ENCODE data around the gene ACOX3.
"Not testable (repeated sequence)": the region's sequence is repeated elsewhere in the genome, so short reads cannot be mapped to it uniquely, and the experiment has no call there.

Gene ACOX3

GRCh38 chr4:8403976-8404375, 36.5 kb downstream of the ACOX3 start:
- no peak for DNase-seq

DNA sequence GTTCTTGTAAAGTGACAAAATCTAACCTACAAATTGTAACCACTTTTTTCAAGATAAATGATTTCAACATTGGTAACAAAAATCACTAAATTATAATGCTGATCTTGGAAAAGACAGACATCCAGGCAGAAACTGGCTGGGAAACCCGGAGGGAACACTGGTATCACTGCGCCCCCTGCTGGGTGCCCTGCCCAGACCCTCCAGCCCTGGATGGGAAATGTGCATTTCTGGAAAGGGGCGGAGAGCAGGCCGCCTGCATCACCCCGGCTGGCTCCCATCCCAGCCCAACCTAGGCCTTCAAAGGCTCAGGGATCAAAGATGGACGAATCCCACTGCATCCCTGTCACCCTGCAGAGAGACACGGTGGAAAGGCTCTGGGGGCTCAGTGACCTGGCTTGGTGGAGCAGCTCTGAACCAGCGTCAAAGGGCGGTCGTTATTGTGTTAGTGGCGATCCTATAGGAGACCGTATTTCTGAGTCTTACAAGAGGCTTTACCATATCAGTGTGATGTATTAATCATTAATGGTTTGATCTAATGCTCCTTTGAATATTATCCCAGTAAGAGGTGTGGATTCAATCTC, 37.3 kb downstream of the ACOX3 start:
- DNase-seq: peak; percentile 31

DNA sequence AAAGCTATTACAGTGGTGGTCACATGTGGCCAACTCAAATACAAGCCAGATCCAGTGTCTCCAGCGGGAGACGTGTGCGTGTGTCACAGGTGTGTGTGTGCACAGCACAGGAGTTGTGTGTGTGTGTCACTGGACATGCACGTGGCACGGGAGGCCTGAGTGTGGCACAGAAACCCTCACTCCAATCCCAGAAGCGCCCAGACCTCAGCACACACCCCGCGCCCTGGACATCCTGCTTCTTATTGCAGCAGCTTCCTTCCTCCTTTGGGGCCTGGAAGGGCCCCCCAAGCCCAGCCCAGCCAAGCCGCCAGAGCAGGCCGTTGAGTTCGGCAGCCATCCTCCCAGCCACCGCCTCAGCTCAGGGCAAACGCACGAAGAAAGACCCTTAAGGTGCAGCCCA, 37.9 kb downstream of the ACOX3 start:
- DNase-seq: no peak

DNA sequence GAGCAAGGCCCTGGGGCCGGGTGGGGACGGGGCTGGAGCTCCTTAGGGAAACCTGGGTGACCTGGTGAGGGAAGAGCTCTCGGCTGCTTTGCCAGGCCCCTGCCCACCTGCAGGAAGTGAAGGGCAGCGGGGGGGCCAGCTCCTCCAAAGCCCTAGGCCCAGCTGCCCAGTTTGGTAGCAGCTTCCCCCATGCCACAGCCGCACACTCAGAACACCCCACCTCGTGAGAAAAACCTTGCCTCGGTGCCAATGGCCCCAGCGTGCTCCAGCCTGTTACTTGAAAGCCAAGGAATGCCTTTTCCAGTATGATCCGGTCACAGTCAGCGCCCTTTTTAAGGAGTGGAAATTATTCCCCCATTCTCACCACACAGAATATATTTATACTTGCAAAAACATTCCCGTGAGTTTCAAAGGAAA, 38.3 kb downstream of the ACOX3 start:
- no peak for DNase-seq

DNA sequence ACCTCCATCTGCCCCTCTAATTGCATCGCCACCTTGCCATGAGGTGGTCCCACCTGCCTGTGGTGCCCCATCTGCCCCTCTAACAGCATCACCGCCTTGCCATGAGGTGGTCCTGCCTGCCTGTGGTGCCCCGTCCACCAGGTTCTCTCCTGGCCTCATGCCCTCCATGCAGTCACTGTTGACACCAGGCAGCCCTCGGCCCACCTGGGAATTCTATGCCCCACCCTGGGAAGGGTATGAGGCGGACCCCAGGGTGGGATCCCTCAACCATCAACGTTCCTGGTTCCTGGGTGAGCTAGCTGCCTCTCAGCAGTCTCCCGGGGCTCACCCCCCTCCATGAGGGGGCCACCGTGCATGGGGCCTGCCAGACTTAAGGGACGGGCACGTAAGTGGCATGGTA, 38.9 kb downstream of the ACOX3 start:
- DNase-seq: no peak

DNA sequence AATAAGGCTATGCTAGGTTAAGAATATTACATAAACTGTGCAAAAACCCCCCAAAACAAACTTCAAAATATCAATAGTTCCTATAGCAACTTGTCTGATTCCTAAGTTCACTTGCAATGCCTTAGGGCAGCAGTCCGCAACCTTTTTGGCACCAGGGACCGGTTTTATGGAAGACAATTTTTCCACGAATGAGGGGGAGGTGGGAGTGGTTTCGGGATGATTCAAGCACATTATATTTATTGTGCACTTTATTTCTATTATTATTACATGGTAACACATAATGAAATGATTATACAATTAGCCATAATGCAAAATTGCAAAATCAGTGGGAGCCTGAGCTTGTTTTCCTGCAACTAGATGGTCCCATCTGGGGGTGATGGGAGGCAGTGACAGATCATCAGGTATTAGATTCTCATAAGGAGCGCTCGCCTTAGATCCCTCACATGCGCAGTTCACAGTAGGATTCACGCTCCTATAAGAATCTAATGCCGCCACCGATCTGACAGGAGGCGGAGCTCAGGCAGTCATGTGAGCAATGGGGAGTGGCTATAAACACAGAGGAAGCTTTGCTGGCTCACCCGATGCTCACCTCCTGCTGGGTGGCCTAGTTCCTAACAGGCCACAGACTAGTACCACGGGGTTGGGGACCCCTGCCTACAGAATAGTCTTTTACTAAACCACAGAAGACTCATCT, 39.7 kb downstream of the ACOX3 start:
- DNase-seq: no peak

DNA sequence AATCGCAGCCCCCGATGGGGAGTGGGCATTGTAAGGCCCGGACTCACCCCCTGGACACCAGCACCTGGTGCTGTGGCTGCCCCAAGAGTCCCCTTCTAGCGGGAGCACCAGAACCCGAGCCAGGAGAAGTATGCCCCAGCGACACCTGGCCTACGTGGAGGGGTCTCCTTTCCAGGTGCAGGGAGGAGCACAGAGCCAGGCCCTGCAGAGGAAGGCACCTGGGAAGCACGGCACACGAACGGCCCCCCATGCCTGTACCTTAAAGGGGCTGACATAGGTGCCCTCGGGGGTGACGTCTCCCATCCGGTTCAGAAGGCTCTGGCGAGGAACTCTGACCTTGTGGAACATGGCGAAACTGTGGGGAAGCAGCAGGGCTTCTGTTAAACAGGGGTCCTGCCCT, 41.2 kb downstream of the ACOX3 start:
- no peak for DNase-seq

DNA sequence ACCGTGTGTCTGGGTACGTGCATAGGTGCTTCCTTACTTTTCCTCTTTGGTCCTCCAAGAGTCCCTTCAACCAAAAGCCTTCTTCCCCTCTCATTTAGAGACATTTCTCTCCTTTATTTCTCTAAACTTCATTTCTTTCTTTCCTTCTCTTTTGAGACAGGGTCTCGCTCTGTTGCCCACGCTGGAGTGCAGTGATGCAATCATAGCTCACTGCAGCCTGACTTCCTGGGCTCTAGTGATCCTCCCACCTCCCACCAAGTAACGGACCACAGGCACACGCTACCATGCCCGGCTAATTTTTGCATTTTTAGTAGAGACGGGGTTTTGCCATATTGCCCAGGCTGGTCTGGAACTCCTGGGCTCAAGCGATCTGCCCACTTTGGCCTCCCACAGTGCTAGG, 42.2 kb downstream of the ACOX3 start:
- no peak for DNase-seq

GRCh38 chr4:8396762-8397406, 43.6 kb downstream of the ACOX3 start:
- no peak for DNase-seq

DNA sequence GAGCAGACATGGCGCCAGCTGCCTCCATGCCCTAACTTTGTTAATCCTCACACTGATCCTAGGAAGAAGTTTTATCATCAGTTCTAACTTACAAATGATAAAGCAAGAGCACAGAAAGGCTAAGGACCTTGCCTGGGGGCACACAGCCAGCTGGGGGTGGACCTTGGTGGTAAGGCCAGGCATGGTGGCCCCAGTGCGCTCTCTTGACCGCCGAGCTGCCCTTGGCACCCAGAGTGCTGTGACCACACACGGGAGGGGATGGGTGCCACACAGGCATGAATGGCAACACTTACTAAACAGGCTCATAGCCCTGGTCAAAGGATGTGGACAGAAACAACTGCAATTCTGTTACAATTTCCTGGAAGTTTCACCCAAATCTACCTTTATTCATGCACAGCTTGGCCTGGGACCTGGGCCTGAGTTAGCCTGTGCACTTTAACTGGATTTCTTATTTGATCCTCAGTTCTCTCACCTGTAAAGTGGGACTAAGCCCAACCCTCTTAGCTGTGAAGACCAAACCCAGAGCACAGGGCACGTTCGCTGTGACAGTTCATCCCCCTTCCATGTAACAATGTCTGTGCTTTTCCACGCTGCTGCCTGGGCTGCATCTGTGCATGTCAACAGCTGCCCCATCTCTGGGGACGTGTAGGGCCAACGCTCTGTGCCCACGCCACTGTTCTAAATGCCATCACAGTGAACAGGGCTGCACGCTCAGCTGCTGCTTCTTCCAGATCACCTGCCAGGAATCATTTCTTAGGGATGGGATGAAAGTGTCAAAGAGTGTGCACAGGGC, 44.8 kb downstream of the ACOX3 start:
- no peak for DNase-seq

- no peak for DNase-seq
Observed at GRCh38 chr4:8394806-8395205, 45.7 kb downstream of the ACOX3 start.

GRCh38 chr4:8394061-8394519, 46.4 kb downstream of the ACOX3 start:
- DNase-seq: no peak

DNA sequence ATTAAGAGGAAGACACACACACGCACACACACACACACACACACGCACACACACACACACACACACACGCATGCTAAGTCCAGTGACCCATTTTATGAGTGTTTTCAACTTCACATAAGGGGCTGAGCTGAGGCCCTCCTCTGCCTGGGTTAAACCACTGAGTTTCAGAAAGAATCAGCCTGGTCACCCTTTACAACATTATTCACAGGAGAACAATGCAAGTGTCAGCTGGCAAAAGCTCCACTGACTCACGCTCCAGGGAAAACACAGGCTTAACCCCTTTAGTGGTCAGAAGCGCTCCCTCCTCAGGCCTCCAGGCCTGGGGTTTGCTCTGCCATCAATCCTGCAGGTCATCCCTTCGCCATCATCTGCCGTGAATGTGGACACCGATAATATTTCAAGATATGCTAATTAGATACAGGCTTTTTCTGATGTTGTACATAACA, 46.9 kb downstream of the ACOX3 start:
- no peak for DNase-seq

DNA sequence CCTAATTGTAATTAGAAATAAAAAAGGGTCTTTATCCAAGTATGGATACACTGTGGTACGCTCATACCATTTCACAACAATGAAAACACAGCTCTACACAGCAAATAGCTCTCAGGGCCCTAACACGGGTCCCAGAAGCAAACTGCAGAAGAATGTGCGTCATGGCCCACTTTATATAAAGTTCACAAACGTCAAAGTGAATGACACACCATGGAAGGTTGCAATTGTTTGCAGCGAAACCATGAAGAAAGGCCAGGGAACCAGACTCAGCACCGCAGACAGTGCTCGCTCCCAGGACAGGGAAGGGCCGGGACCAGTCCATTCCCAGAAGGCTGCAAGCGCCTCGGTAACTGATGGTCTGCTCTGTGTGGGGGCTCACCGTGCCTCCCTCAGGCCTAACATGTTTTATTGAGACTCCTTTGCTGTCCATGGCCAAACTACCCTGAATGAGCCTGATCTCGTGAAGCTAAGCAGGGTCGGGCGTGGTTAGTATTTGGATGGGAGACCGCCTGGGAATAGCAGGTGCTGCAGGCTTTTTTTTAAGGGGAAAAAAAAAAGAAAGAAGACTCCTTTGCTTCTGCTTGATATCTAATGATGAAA, 47.8 kb downstream of the ACOX3 start:
- no peak for DNase-seq

DNA sequence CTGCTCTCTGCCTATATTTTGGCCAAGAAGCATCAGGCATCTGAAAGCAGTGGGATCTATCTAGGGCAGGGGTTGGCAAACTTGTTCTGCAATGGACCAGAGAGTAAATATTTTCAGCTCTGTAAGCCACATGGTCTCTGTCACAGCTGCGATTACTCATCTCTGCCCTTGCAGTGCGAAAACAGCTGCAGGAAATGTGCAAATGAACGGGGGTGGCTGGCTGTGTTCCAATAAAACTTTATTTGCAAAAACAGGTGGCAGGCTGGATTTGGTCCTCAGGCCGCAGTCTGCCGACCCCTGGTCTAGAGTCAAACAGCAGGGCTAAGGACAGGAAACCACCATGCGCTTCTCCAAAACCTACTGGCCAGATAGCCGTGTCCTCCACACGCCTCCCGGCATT, 48.6 kb downstream of the ACOX3 start:
- no peak for DNase-seq

GRCh38 chr4:8391071-8391470, 49.5 kb downstream of the ACOX3 start:
- no peak for DNase-seq

- no peak for DNase-seq
Observed at GRCh38 chr4:8390577-8390976, 49.9 kb downstream of the ACOX3 start.

GRCh38 chr4:8388528-8388870, 52.0 kb downstream of the ACOX3 start:
- no peak for DNase-seq

DNA sequence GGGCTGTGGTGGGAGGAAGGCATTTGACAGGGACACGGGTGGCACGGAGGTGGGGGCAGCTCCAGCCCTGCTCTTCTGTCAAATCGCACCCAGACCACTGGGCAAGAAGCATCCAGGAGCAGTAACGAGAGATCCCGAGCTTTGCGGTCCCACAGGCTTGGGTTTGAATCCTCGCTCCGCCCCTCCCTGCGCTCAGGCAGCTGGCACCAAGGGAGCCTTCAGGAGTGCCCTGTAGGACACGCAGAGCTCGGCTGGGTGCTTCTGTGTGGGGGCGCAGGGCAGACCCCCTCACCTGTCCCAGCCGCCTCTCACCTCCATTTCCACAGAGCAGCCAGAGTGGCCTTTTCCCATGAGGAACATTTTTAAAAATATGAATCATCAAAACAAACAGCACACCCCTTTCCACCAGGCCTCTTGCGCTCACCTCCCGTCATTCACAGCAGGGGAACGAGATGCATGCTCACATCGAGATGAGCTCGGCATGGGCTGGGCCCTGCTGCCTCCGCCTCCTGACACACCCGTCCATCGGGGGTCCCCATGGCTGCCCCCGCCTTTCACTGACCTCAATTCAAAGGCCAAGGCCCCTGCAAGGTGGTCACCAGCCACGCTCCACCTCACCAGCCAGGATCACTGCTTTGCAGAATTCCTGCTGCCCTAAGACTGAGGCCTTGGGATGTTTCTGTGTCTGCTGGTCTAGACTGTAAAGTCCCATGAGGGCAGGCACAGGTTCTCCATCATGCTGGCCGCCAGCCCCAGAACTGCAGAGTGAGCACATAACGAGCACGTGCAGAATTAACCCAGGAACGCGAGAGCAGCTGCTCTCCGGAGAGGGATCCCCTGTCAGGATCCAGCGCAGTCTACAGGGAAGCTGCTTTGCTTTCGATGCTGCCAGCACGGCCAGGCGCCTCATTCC, 52.7 kb downstream of the ACOX3 start:
- no peak for DNase-seq

DNA sequence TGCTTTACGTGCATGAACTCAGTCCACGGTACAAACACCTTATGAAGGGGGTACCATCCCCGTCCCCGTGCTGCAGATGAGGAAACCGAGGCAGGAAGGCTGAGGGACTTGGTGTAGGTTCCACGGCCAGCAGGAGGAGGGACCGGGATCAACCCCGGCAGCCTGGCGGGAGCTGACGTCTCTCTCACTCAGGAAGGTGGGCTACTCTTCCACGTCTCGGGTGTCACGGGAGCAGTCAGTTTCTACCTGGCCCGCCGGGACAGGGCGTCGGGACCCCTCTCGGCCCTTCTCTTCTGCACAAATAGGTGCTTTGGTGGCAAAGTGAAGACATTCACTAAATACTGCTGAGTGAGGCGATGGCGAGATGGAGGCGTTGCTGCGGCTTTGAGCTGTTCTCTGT, 53.3 kb downstream of the ACOX3 start:
- DNase-seq: no peak

GRCh38 chr4:8386731-8387130, 53.8 kb downstream of the ACOX3 start:
- no peak for DNase-seq

GRCh38 chr4:8386131-8386530, 54.4 kb downstream of the ACOX3 start:
- not testable (repeated sequence) for DNase-seq
